ENCODE results near the gene PPHLN1.

DNA sequence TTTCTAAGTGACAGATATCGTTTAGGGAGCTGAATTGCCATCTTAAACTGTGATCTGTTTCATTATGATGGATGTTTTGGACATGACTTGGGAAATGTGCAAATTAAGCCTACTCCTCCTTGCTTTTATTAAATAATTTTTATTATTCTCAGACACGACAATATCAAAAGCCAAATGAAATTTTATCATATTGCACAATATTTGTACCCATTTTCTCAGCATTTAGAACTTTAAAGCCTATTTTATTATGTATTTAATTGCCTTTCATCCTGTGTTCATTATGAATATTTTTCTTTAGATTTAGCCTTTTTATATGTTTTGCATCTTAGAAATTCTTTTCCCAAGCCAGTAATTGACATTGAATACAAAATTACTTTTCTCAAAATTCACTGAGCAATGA is 102.9 kb downstream of the PPHLN1 start:
- TF ChIP-seq POLR2A (IDR thresholded peaks at IDR 0.05), result no peak
- TF ChIP-seq, protein P1, sequence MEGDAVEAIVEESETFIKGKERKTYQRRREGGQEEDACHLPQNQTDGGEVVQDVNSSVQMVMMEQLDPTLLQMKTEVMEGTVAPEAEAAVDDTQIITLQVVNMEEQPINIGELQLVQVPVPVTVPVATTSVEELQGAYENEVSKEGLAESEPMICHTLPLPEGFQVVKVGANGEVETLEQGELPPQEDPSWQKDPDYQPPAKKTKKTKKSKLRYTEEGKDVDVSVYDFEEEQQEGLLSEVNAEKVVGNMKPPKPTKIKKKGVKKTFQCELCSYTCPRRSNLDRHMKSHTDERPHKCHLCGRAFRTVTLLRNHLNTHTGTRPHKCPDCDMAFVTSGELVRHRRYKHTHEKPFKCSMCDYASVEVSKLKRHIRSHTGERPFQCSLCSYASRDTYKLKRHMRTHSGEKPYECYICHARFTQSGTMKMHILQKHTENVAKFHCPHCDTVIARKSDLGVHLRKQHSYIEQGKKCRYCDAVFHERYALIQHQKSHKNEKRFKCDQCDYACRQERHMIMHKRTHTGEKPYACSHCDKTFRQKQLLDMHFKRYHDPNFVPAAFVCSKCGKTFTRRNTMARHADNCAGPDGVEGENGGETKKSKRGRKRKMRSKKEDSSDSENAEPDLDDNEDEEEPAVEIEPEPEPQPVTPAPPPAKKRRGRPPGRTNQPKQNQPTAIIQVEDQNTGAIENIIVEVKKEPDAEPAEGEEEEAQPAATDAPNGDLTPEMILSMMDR (IDR thresholded peaks at IDR 0.05), result no peak
- TF ChIP-seq POLR2AphosphoS5 (IDR thresholded peaks at IDR 0.05), result no peak

All from sigmoid colon (tissue), 4 donors.